Activated T-cell treated with anti-CD3 and anti-CD28 coated beads for 24 hours (primary cell): ENCODE measurements around the gene NPAS3.

Source experiments
- DNase-seq: peaks from one replicate; pipeline ENCODE4 v3.0.0-alpha.2; 2020; ENCODE audit warnings: low read depth

Gene NPAS3

DNA sequence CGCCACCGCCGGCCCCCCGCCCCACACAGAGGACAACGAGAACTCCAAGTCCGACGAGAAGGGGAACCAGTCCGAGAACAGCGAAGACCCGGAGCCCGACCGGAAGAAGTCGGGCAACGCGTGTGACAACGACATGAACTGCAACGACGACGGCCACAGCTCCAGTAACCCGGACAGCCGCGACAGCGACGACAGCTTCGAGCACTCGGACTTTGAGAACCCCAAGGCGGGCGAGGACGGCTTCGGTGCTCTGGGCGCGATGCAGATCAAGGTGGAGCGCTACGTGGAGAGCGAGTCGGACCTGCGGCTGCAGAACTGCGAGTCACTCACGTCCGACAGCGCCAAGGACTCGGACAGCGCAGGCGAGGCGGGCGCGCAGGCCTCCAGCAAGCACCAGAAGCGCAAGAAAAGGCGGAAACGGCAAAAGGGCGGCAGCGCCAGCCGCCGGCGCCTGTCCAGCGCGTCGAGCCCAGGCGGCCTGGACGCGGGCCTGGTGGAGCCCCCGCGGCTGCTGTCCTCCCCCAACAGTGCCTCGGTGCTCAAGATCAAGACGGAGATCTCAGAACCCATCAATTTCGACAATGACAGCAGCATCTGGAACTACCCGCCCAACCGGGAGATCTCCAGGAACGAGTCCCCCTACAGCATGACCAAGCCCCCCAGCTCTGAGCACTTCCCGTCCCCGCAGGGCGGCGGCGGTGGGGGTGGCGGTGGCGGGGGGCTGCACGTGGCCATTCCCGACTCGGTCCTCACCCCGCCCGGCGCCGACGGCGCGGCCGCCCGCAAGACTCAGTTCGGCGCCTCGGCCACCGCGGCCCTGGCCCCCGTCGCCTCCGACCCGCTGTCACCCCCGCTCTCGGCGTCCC, 861.3 kb downstream of the NPAS3 start:
- no peak for DNase-seq

DNA sequence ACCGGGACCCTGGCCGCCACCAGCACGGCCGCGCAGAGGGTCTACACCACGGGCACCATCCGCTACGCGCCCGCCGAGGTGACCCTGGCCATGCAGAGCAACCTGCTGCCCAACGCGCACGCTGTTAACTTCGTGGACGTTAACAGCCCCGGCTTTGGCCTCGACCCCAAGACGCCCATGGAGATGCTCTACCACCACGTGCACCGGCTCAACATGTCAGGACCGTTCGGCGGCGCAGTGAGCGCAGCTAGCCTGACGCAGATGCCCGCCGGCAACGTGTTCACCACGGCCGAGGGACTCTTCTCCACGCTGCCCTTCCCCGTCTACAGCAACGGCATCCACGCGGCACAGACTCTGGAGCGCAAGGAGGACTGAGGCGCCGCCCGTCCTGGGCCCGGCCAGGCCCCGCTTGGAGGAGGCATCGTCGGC, 862.1 kb downstream of the NPAS3 start:
- DNase-seq: no peak

DNA sequence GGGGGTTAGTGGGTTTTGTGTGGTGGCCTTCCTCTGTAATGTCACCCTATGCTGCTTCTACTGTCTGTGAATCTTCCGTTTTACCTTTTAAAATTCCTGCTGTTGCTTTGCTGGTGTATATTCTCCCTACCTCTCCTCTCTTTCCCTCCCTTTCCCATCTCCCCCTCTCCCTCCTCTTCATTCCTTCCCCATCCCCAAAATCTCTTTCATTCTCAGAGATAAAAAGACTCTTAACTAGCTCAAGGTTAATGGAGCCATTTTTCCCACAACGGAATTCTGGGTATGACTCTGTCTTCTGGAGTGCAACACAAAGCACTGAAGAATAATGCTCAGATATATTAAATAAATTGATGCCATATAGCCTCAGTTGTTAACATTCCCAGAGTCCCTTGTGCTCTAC, 864.1 kb downstream of the NPAS3 start:
- DNase-seq: no peak

DNA sequence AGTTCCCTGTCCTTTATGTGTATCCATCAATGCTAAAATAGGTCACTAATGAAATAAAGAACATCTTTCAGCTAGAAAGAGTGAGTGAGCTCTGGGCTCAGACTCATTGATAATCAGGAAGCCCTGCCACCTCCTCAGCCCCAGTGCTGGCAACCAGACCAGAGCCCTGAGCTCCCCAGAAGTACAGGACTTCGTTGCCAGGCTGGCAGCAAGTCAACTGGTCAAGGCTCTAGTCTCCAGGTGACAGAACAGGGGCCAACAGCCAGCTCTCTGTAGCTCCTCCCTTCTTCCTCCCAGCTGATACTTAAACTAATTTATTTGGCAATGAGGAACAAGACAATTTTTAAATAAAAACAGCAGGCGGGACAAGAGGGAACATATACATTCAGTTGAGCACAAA, 866.9 kb downstream of the NPAS3 start:
- no peak for DNase-seq

DNA sequence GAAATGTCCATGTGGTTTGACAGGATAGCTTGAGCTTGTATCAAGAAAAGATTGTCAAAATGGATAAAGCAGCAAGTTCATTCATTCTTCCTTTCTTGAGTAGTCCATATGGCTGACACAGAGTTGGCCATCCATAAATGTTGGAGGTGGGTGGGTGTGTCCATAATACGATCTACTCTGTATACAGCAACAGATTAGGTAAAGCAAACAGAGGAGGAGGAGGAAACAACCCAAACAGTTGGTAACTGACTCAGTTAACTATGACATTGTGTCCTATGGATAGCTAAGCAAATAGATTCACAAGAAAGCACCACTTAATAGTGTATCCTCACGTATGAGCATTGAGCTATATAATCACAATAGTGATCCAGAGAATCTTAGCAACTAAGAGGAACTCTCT, 868.2 kb downstream of the NPAS3 start:
- DNase-seq: no peak

DNA sequence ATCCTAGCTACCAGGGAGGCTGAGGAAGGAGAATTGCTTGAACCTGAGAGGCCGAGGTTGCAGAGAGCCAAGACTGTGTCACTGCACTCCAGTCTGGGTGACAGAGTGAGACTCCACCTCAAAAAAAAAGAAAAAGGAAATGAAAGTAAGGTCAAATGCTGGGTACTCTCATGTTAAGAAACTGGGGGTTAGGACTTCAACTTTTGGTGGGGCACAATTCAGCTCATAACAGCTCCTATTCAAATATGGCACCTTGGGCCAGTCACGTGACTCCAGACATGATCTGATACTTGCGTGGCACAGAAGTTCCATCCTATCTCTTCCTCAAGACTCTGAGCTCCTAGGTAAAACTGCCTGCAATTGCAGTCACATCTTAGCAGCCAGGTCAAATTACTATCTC, 869.5 kb downstream of the NPAS3 start:
- DNase-seq: no peak

DNA sequence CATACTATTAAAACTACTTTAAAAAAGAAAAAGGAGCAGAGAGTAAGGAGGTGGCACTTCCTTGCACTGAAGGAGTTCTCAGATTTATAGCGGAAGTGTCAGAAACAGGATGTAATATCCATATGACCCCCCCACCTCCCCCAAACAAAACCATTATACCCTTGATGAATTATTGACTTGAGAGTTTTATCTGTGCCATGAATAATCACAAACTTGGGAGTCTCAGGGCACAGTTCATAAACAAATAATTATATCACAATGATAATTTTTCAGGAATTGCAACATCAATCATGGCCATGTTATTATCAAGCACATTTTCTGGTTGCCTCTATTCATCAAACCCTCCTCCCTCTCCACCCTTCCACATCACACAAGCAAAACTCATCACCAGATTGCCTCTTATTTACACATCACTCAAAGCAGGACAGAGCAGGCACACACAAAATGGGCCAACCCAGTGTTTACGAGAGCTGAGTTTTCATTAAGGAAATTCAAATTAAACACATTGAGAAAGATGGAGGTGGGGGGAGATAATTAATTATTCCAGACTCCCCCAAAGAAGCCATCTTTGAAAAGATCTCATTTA, 870.8 kb downstream of the NPAS3 start:
- DNase-seq: no peak

DNA sequence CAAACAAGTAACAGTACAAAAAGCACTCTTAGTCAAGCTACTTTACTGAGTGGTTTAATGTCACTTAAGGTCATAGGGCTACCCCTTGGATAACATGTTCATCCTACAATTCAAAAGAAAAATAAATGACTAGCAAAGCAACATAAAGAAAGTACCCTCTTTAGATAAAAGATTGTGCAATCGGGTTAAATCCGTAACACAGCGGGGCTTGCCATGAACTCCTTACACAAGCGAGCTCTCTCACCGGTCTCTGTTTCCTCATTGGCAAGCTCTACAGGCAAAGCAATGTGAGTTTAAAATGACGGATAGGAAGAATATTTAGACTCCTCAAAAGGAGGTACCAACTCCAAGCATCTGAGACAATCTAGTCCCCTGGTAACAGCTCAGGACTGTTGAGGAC, 871.6 kb downstream of the NPAS3 start:
- DNase-seq: no peak

DNA sequence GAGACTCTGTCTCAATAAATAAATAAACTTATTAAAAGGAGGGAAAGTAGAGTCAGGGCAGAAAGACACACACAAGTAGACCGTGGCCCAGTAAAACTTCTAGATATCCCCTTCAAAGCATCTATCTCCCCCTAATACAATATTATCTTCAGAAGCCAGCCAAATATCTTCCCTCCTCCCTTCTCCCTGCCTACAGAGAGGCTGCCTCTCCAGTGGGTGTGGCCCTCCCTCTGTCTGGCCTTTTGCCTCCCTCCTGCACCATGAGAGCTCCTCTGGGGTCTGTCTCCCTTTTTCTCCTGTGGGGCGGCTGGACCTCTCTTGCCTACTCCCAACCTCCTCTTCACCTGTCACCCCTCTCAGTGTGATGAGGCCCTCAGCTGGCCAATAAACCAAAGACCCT, 873.0 kb downstream of the NPAS3 start:
- DNase-seq: no peak

DNA sequence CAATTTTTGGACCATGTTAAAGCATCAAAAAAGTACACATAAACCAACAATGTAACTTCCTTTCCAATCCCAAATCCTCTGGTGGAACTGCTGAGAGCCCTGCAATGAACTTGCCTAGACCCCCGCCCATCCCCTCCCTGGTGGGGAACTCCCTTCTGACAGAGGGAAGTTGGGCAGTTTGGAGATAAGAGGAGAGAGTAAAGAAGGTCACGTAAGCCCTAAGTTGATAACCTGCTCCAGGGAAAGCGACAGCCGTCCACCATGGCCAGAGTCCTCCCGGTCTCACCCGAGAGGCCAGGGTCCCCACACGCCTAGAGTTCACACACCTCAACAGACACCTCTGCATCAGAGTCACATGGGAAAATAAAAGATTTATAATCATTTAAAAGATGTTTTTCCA, 873.5 kb downstream of the NPAS3 start:
- no peak for DNase-seq

DNA sequence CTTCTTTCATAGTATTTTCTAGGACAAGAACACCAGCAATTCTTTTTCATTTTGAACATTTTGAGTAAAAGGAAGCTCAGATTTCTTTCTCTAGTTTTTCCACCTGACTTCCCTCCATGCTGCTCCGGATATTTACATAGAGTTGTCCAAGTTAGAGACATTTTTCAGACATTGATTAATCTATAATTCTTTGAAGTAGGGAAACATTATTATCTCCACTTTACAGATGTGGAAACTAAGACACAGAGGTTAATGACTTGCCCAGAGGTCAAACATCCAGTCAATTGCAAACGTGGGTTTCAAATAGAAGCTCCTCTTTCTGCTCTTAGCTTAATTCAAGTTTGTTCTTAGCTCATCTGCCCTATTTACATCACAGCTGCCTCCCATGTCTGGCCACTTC, 873.9 kb downstream of the NPAS3 start:
- no peak for DNase-seq

DNA sequence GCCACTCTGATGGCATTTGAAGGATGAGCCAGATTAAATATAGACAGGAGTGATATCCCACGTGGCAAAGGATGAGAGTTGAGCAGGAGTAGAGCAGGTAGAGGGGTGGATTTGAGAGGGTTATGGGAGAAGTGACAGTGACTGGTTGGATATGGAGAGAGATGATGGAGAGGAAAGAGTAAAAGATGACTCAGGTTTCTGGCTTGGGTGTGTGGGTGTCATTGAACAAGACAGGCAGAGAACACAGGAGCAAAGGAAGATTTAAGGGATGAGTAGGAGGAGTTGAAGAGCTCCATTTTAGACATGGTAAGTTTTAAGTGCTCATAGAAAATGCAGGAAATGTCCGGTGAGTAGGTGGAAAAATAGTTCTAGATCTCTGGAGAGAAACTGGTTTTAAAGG, 875.3 kb downstream of the NPAS3 start:
- DNase-seq: no peak

DNA sequence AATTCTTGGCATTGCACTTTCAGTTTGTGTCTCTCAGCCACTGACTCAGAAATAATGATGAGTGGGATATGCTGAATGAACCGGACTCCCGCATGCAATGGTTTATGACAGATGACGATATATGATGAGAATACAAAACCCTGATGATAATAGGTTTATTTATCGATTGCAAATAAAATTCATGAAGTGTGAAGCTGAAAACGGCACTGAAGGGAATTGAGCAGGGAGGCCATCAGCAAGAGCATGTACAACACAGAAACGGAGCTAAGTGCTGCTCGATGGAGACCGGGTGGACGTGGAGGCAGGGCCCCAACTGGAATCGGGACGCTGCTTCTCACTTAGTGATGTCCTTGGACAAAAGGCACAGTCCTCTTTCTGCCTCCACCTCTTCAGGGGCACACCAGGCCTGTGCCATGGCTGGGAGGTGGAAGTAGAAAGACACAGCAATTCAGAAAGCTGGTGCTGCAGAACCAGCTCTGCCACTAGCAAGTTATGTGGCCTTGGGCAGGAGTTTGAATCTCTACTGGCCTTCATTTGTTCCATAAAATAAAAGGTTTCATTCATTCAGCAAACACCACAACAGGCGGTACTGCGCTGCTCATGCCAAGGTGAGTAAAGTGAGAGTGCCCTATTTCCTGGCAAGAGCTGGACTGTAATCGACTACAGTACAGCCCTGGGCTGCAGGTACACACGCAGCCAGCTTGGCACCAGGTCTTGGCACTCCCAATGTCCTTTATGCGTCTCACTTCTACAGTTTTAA, 895.2 kb downstream of the NPAS3 start:
- no peak for DNase-seq

DNA sequence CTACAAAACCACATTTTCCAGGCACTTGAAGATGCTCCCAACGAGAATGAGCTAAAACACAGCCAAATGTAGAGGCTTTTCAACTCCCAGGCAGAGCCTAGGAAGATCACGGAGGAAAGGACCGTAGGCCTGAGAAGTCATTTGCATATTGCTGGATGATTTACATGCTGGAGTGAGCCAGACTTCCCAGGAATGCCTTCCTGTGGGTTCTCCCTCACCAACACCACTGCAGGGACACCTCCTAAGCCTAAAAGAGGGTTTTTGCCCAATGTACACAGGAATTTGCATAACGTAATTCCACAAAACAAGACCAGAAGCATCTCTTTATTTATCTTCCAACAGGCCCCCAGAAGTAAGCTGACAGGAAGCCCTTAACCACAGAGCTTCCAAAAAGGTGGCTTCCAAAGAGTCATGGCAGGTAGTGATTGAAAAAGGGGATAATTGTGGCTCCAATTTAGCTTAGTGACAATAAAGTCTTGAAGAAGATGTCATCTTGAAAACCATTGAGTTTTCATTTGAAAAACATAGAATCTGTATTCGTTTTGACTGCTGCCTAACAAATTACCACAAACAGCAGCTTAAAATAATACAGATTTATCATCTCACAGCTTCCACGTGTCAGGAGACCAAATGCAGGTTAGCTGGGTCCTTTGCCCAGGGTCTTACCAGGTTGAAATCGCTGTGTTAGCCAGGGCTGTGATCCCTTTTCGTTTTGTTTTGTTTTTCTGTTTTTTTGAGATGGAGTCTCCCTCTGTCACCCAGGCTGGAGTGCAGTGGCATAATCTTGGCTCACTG, 896.0 kb downstream of the NPAS3 start:
- no peak for DNase-seq

DNA sequence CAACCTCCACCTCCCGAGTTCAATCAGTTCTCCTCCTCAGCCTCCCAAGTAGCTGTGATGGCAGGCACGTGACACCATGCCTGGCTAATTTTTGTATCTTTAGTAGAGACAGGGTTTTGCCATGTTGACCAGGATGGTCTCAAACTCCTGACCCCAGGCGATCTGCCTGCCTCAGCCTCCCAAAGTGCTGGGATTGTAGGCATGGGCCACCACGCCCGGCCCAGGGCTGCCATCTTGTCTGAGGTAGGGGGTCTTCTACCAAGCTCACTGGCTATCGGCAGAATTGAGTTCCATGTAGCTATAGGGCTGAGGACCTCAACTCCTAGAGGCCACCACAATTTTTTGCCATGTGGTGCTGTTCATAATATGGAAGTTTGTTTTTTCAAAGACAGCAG, 896.6 kb downstream of the NPAS3 start:
- DNase-seq: no peak

DNA sequence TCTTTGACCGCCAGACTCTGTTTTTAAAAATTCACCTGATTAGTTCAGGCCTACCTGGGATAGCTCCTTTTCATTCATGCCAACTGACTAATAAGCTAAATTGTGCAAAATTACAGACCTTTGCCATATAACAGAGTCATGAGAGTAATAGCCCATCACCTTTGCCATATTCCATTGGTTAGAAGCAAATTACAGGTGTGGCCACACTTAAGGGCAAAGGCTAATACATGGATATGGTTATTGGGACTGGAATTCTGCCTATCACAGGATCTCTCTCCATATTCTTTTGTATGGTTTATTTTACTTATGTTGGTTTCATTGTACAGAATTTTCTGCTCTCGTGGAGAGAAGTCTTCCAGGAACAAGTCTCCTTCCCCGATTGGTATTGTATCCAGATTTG, 897.0 kb downstream of the NPAS3 start:
- no peak for DNase-seq

DNA sequence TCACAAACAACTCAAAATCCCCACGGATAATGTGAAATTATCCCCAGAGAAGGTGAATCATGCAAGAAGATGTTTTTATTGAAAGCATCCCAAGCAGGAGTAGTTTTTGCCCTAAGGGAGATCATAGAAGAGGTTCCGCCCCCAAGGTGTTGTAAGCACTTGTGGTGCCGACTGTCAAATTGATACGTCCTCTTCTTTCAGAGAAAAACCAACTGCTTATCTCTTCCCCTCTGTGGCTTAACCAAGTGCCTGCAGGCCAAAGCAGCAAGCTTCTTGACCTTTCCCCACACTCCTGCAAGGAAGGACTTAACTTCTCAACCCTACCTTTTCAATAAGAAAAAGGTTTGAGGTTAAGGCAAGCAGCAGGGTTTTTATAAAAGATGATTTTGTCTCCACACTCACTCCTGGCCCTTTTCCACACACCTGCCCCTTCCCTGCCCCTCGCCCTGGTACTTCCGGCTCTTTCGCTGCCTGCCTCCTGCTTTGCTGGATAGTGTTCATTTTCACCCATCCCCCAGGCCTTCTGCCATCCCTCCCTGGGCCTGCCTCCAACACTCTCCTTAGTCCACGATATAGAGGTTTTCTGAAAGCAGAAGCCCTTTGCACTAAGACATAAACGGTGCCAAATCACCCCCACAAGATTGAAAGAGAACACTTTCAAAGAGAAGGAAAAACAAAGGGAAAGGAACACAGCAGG, 897.7 kb downstream of the NPAS3 start:
- DNase-seq: no peak

DNA sequence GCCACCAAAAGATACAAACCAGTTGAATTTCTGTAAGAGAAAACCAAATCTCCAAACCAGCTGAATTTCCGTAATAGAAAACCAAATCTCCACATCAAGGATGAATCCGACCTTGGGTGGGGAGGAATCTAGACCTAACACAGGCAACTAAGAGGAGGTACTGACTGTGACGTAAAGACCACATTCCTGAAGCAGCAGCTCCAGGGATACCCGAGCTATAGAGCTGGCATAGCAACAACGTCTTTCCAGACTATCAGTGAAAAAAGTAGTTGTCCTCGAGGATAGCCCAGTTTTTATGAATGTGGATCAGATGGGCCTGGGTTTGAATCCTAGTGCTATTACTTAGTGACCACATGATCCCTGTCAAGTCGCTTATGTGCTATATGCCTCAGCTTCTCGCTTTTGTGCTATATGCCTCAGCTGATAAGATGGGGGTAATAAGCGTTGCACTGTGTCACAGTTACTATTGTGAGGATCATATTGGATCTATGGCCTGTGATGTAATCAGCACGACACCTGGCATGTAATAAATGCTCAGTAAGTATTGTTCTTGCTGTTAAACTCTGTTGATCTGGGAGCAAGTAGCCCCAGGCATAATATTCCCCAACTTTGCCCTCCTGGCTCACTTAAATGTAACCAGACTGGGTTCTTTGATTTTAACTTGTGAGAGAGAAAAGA, 898.4 kb downstream of the NPAS3 start:
- DNase-seq: no peak

DNA sequence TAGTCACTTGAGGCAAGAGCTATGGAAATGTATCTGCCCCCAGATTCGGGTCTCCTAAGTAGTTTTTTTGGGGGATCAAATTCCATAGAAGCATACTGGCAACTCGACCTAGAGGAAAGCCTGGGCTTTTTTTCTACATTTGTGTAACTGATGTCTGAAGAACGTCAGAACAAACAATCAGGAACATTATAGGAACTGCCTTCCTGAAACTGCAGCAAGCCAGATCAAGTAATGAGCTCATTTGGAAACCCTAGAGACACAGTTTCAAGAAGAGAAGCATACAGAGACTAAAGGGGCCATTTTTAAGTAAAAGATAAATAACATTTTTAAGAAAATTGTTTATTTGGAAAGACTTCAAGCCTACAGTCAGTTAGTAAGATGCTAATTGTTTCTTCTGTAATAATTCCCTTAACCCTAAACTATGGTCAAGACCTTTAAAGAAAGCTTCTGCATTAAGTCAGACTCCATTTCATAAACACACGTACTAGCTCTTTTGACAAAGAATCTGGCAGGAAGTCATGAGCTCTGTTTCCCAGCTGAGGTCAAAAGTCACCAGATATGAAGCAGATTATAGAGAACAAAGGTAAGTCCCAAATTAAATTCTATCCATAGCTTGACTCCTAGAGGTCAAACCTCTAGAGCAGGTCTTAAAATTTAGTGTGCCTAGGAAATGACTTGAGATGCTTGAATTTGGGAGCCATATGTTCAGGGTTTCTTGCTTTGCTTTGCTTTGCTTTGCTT, 899.4 kb downstream of the NPAS3 start:
- no peak for DNase-seq
